Measurements from ENCODE around the gene MYBPC3.

DNA sequence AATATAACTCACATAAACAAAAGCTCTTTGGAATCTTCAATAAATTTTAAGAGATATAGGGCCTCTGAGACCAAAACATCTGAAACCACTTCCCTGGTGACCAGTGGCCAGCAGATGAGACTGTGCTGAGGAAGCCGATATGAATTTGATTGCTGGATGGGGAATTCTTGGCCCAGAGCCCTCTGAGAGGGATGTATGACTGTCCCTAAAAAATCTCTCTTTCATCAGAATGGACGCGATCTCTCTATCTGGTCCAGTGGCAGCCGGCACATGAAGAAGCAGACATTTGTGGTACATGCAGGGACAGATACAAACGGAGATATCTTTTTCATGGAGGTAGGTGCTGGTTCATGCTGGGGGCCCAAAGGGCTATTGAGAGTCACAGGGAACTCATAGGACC is 37.5 kb downstream of the MYBPC3 start:
- TF ChIP-seq POLR2A (IDR thresholded peaks at IDR 0.05), result no peak
- TF ChIP-seq, protein P1, sequence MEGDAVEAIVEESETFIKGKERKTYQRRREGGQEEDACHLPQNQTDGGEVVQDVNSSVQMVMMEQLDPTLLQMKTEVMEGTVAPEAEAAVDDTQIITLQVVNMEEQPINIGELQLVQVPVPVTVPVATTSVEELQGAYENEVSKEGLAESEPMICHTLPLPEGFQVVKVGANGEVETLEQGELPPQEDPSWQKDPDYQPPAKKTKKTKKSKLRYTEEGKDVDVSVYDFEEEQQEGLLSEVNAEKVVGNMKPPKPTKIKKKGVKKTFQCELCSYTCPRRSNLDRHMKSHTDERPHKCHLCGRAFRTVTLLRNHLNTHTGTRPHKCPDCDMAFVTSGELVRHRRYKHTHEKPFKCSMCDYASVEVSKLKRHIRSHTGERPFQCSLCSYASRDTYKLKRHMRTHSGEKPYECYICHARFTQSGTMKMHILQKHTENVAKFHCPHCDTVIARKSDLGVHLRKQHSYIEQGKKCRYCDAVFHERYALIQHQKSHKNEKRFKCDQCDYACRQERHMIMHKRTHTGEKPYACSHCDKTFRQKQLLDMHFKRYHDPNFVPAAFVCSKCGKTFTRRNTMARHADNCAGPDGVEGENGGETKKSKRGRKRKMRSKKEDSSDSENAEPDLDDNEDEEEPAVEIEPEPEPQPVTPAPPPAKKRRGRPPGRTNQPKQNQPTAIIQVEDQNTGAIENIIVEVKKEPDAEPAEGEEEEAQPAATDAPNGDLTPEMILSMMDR (IDR thresholded peaks at IDR 0.05), result no peak
